MCF 10A (cell line): ENCODE results near the gene RHOBTB3. TPM values are rescaled to one million over a fixed set of nuclear protein-coding genes. Genes with fewer than 3 reads are reported as not detected.

Source experiments
- BruUV-seq: library from RNA; stranded (reverse); fragments of 400-500 nt; replicated peaks from 2 replicates; lab custom pipeline; 2021; lab: Mats Ljungman, UMichigan
- CTCF ChIA-PET: fragments of 300-600 bp; sonication (Branson Sonifier 250); formaldehyde crosslinking; extraction: SDS; loops from one replicate; lab custom pipeline; 2021; ENCODE audit warnings: antibody characterized with exemption, inconsistent platforms; lab: Yijun Ruan, JAX
- POLR2A ChIA-PET: fragments of 300-600, 350-650 bp; sonication (Branson Sonifier 250); formaldehyde crosslinking; extraction: SDS; loops from one replicate; lab custom pipeline; 2020; ENCODE audit warnings: antibody characterized with exemption, inconsistent platforms; lab: Yijun Ruan, JAX
- DNase-seq: peaks from one replicate; pipeline ENCODE4 v3.0.0-alpha.2; 2018; ENCODE audit not compliant: unreplicated experiment
- H3K27ac Mint-ChIP-seq: one replicate; pipeline ENCODE4 v1.8.0; 2022; ENCODE audit warnings: mild to moderate bottlenecking, low read depth, mixed read lengths; ENCODE audit not compliant: unreplicated experiment
- H3K27me3 Mint-ChIP-seq: one replicate; pipeline ENCODE4 v1.8.0; 2022; ENCODE audit warnings: mixed read lengths; ENCODE audit not compliant: insufficient read depth, unreplicated experiment
- H3K36me3 Mint-ChIP-seq: one replicate; pipeline ENCODE4 v1.8.0; 2022; ENCODE audit warnings: mild to moderate bottlenecking, moderate library complexity, mixed read lengths; ENCODE audit not compliant: insufficient read depth, unreplicated experiment
- H3K4me1 Mint-ChIP-seq: one replicate; pipeline ENCODE4 v1.8.0; 2022; ENCODE audit warnings: mixed read lengths; ENCODE audit not compliant: insufficient read depth, unreplicated experiment
- H3K4me3 Mint-ChIP-seq: one replicate; pipeline ENCODE4 v1.8.0; 2022; ENCODE audit warnings: mild to moderate bottlenecking, moderate library complexity, mixed read lengths; ENCODE audit not compliant: unreplicated experiment
- H3K9me3 Mint-ChIP-seq: one replicate; pipeline ENCODE4 v1.8.0; 2022; ENCODE audit warnings: mixed read lengths; ENCODE audit not compliant: unreplicated experiment
- intact Hi-C: fragments of 100-400 bp; cut with micrococcal nuclease; formaldehyde crosslinking; loops from 2 replicates; pipeline ENCODE4 v1.14.1; 2022
- total RNA-seq: library from RNA; stranded (reverse); gene quantifications from 2 replicates; pipeline ENCODE4 v1.2.3, GENCODE V29; 2022
- TF ChIP-seq, protein P1 (sequence below): fragments of 200-600 bp; IDR thresholded peaks from one replicate; pipeline ENCODE4 v1.8.0; 2022; ENCODE audit warnings: antibody characterized with exemption, mild to moderate bottlenecking; ENCODE audit not compliant: unreplicated experiment

RHOBTB3 gene
- total RNA-seq, 1 experiment from 2014 or later: 3.4 TPM

DNA sequence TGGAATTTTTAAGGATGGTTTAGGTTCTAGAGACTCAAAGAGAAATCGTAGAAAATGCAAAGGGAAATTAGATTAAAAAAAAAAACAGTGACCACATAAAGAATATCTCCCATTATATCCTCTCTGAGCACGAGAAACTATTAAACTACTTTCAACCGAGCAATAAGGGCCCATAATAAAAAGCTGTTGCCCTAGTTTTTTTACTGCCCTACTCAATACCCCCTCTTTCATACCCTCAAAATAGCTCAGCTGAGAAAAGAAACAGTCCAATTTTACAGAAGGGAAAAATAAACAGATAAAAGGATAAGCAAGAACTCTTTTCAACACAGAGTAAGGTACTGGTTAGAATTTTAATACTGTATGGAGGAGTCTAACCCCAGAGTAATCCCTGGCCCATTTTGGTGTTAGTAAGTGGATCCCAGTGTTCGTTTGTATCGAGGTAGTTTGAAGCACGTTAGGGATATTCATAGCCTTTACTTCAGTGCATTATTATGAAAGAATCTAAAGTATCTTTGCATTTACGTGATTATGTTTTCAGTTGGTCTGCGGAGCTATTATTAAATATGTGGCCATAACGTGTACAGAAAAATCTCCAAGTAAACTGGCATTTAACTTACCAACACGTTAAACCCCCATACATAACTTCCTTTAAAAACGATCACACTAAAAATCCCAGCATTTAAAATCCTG is 980 bp upstream of the RHOBTB3 start:
- TF ChIP-seq, protein P1, sequence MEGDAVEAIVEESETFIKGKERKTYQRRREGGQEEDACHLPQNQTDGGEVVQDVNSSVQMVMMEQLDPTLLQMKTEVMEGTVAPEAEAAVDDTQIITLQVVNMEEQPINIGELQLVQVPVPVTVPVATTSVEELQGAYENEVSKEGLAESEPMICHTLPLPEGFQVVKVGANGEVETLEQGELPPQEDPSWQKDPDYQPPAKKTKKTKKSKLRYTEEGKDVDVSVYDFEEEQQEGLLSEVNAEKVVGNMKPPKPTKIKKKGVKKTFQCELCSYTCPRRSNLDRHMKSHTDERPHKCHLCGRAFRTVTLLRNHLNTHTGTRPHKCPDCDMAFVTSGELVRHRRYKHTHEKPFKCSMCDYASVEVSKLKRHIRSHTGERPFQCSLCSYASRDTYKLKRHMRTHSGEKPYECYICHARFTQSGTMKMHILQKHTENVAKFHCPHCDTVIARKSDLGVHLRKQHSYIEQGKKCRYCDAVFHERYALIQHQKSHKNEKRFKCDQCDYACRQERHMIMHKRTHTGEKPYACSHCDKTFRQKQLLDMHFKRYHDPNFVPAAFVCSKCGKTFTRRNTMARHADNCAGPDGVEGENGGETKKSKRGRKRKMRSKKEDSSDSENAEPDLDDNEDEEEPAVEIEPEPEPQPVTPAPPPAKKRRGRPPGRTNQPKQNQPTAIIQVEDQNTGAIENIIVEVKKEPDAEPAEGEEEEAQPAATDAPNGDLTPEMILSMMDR: no peak

DNA sequence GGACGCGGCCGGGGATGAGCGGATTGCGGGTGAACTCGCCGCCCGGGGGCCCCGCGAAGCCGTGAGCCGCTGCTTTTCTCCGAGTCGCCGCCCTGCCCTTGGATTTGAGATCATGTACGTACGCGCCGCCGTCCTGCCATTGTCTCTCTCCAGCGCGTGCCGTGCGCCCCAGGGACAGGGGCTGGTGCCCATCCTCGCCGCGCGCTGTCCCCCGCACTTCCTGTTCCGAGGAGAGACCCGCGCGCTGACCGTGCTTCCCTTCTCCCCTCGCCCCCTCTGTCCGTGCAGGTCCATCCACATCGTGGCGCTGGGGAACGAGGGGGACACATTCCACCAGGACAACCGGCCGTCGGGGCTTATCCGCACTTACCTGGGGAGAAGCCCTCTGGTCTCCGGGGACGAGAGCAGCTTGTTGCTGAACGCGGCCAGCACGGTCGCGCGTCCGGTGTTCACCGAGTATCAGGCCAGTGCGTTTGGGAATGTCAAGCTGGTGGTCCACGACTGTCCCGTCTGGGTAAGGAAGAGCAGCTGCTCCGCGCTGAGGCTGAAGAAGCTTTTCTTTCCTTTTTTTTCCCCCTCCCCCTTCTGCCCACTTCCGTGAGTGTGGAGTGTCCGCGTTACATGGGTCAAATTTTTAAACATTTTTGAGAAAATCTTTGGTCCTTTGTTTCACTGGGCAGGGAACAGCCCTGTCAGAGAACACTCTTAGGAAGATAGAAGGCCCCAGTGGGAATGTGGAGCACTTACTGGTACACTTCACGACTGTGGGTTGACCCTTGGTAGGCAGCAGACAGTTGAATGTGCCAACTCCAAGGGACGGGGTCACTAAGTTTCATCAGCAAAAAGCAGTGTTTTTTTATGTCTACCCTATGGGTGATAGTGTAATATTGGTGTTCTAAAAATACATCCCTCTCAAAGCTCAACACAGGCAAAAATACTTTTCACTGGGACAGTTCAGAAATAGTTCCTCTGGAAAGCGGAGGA is 727 bp downstream of the RHOBTB3 start:
- intact Hi-C loops: loop anchor here (5.0 kb wide), 1 partner anchor 70 kb away; no protein-coding TSS in a partner anchor
- peak; percentile 33 for DNase-seq
- TF ChIP-seq, protein P1: no peak
- CTCF ChIA-PET: interaction anchor here (0.6 to 3.1 kb wide), 5 partner anchors 67 to 960 kb away, joined by 3 to 15 read pairs (median 3); partner anchors contain the start of gene RFESD
- peak overlapping the region; percentile 73 for H3K4me3 Mint-ChIP-seq
- POLR2A ChIA-PET: interaction anchor here (0.6 to 3.5 kb wide), 14 partner anchors 9 to 177 kb away, joined by 3 to 25 read pairs (median 4); partner anchors contain the start of genes ARSK, GLRX, RFESD and SKIC3
- no peaks in the 10 kb centered on the region for H3K36me3 Mint-ChIP-seq
- BruUV-seq: TSS peak; percentile 32
- no peaks in the 10 kb centered on the region for H3K27me3 Mint-ChIP-seq
- no peak overlapping the region for H3K27ac Mint-ChIP-seq
- H3K9me3 Mint-ChIP-seq: no peaks in the 10 kb centered on the region
- no peaks in the 10 kb centered on the region for H3K4me1 Mint-ChIP-seq

More for the DNA sequence above, 980 bp upstream of the RHOBTB3 start:
- intact Hi-C loops: loop anchor here (5.0 kb wide), 1 partner anchor 68 kb away; no protein-coding TSS in a partner anchor
- Mint-ChIP-seq H3K4me1 (no peaks in the 10 kb centered on the region), H3K9me3 (no peaks in the 10 kb centered on the region), H3K27ac (no peak overlapping the region), H3K4me3 (peak overlapping the region; percentile 73), H3K36me3 (no peaks in the 10 kb centered on the region), H3K27me3 (no peaks in the 10 kb centered on the region)
- ChIA-PET POLR2A (interaction anchor here (0.5 to 3.5 kb wide), 10 partner anchors 10 to 933 kb away, joined by 3 to 25 read pairs (median 4); partner anchors contain the start of genes GLRX and RFESD), CTCF (interaction anchor here (0.6 to 3.1 kb wide), 11 partner anchors 9 to 117 kb away, joined by 3 to 15 read pairs (median 5); partner anchors contain the start of gene RFESD)
- no TSS peak for BruUV-seq
- no peak for DNase-seq

DNA sequence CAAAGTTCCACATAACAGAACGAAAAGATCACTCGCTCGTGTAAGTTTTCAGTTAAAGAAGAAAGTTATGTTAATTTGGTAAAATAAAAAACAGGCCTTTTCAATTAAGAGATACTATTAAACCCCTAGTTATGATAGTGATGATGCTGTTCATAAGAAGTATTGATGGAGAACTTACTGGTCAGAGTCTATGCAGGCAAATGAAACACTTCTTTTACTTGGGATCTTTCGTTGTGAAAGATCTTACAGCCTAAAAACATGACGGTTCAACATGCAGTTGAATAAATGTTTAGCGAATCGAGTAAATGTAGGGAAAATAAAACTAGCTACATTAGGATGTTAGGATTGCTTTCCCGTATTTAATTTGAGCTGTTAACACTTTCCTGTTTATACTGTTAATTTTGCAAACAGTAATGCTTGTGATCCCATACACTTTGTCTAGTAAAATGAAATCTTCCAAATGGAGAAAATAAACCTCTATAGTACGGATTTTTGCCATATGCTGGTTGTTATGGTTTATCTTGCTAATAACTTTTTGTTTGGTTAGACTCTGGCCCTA is 2.0 kb downstream of the RHOBTB3 start:
- intact Hi-C loops: loop anchor here (5.0 kb wide), 1 partner anchor 71 kb away; no protein-coding TSS in a partner anchor
- CTCF ChIA-PET: interaction anchor here (0.7 to 3.1 kb wide), 5 partner anchors 8 to 986 kb away, joined by 3 to 15 read pairs (median 3); no protein-coding TSS in a partner anchor

More for the DNA sequence above, 2.0 kb downstream of the RHOBTB3 start:
- no TSS peak for BruUV-seq
- Mint-ChIP-seq H3K4me3 (no peak overlapping the region), H3K27me3 (no peaks in the 10 kb centered on the region), H3K36me3 (no peaks in the 10 kb centered on the region), H3K27ac (no peak overlapping the region), H3K9me3 (no peaks in the 10 kb centered on the region), H3K4me1 (no peaks in the 10 kb centered on the region)
- TF ChIP-seq, protein P1: no peak
- POLR2A ChIA-PET: interaction anchor here (1.6 kb wide), 2 partner anchors 30 to 48 kb away, joined by 3 read pairs; no protein-coding TSS in a partner anchor
- no peak for DNase-seq
